Peyer's patch (tissue), 4 donors: ENCODE data around the gene PYGB.

Source experiments
- CTCF ChIP-seq, 6 experiments: fragments of 450-650 bp in 4 of 6; fragments of 200-600 bp in 2 of 6; sonication (generic) in 1 of 6; IDR thresholded peaks; one replicate each; pipeline ENCODE4 v1.5.1; 2017 to 2019; ENCODE audit warnings: antibody characterized with exemption in 6 of 6, mild to moderate bottlenecking in 3 of 6, moderate library complexity in 1 of 6
- POLR2A ChIP-seq, 2 donors: fragments of 450-650 bp; IDR thresholded peaks; one replicate each; pipeline ENCODE4 v1.5.1; 2017; ENCODE audit warnings: antibody characterized with exemption in 2 of 2, mild to moderate bottlenecking in 2 of 2, moderate library complexity in 2 of 2

GRCh38 chr20:25242231-25242630, 5.7 kb upstream of the PYGB start:
- TF ChIP-seq CTCF (IDR thresholded peaks at IDR 0.05) (no peak), POLR2A (IDR thresholded peaks at IDR 0.05) (no peak)
